Prostate gland (tissue), 2 donors: Measurements from ENCODE around the gene FANCI. TPM values are rescaled to one million over a fixed set of nuclear protein-coding genes. Genes with fewer than 3 reads are reported as not detected.

Experiments used
- DNase-seq: peaks from one replicate; pipeline ENCODE4 v3.0.0-alpha.2; 2019; ENCODE audit warnings: low spot score
- H3K27ac ChIP-seq, 2 donors: fragments of 200-600 bp; sonication (generic); 2 replicates each; pipeline ENCODE4 v1.5.1; 2017 to 2019
- H3K27me3 ChIP-seq: fragments of 200-600 bp; sonication (generic); replicated peaks from 2 replicates; pipeline ENCODE4 v1.5.1; 2019; ENCODE audit not compliant: insufficient read depth
- H3K36me3 ChIP-seq, 2 donors: fragments of 200-600 bp; sonication (generic); 1 replicate in 1 of 2; 2 replicates in 1 of 2; pipeline versions ENCODE4 v1.5.1 to v1.8.1; 2017 to 2019
- H3K4me1 ChIP-seq: fragments of 200-600 bp; sonication (generic); replicated peaks from 2 replicates; pipeline ENCODE4 v1.5.1; 2019
- H3K4me3 ChIP-seq, 2 donors: fragments of 200-600 bp; sonication (generic); 2 replicates each; pipeline ENCODE4 v1.5.1; 2017 to 2019
- H3K9me3 ChIP-seq: fragments of 200-600 bp; sonication (generic); 2 replicates; pipeline ENCODE4 v1.5.1; 2017
- CTCF ChIP-seq, 4 experiments: fragments of 200-600 bp in 2 of 4; fragments of 450-650 bp in 2 of 4; sonication (generic) in 2 of 4; IDR thresholded peaks; 1 replicate in 3 of 4; 2 replicates in 1 of 4; pipeline ENCODE4 v1.5.1; 2016 to 2019; ENCODE audit warnings: antibody characterized with exemption in 4 of 4, mild to moderate bottlenecking in 2 of 4, moderate library complexity in 2 of 4
- POLR2A ChIP-seq: fragments of 450-650 bp; IDR thresholded peaks from one replicate; pipeline ENCODE4 v1.6.1; 2016; ENCODE audit warnings: antibody characterized with exemption, mild to moderate bottlenecking
- POLR2AphosphoS5 ChIP-seq: sonication (generic); formaldehyde crosslinking; IDR thresholded peaks from one replicate; pipeline ENCODE4 v1.6.1; 2017; ENCODE audit warnings: antibody characterized with exemption
- WGBS: methylation state at CpG from one replicate; pipeline ENCODE4 v1.1.5; 2018; 5-methylcytosine and 5-hydroxymethylcytosine counted together
- intact Hi-C: fragments of 100-400 bp; cut with DNase I; formaldehyde crosslinking; loops from one replicate; pipeline ENCODE4 v1.14.2; 2022
- total RNA-seq, 2 donors: library from RNA; depleted of rRNA; stranded (reverse); fragments of >200 nt; gene quantifications; one replicate each; pipeline ENCODE4 v1.1.0, GENCODE V29; 2016

FANCI gene
- total RNA-seq, 2 donors from 2014 or later, result 7.8 to 22.7 TPM

DNA sequence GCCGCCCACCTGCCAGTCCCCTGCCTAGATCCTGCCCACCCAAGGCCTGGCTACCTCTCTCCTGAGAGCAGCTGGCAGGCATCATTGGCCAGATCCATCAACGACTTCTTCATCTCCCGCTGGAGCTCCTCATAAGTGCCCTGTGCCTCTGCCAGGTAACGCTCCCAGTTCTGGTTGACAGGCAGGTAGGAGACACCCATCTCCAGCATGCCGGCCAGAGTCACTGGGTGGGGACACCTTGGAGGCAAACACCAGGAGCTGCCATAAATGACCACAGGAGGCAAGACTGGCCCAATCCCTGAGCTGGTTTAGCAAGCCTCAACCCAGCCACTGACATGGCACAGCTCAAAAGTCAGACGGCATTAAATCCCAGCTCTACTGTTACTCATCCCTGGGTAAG, 83.3 kb downstream of the FANCI start:
- intact Hi-C loops, result loop anchor here (10.0 kb wide), 1 partner anchor 432 kb away; the partner anchor contains the start of gene HAPLN3
- Histone ChIP-seq H3K36me3 (peaks cover 36 to 48% of the 10 kb centered on the region in 2 donors), H3K9me3 (no peaks in the 10 kb centered on the region), H3K4me3 (no peak overlapping the region), H3K4me1 (peaks cover 4% of the 10 kb centered on the region), H3K27ac (no peak overlapping the region), H3K27me3 (no peaks in the 10 kb centered on the region)
- whole genome bisulfite sequencing, result 81% methylated on average over 6 of the region's 6 CpGs
- TF ChIP-seq CTCF (IDR thresholded peaks at IDR 0.05) (no peak), POLR2A (no peak), POLR2AphosphoS5 (no peak)
- DNase-seq, result no peak

GRCh38 chr15:89328398-89329254, 84.8 kb downstream of the FANCI start:
- no peaks in the 10 kb centered on the region for H3K27me3 ChIP-seq
- TF ChIP-seq POLR2AphosphoS5, result no peak
- TF ChIP-seq POLR2A, result no peak
- TF ChIP-seq CTCF (IDR thresholded peaks at IDR 0.05), result no peak
- no peak for DNase-seq
- intact Hi-C loops, result loop anchor here (10.0 kb wide), 1 partner anchor 434 kb away; the partner anchor contains the start of gene HAPLN3
- peaks cover 30 to 37% of the 10 kb centered on the region in 2 donors for H3K36me3 ChIP-seq
- H3K4me1 ChIP-seq, result peaks cover 7% of the 10 kb centered on the region
- no peaks in the 10 kb centered on the region for H3K9me3 ChIP-seq
- 87% methylated on average over 13 of the region's 13 CpGs for WGBS
- H3K4me3 ChIP-seq, result no peak overlapping the region
- H3K27ac ChIP-seq, result no peak overlapping the region

GRCh38 chr15:89329329-89330084, 85.7 kb downstream of the FANCI start:
- 76% methylated on average over 8 of the region's 8 CpGs for WGBS
- Histone ChIP-seq H3K27me3 (no peaks in the 10 kb centered on the region), H3K4me1 (peaks cover 10% of the 10 kb centered on the region), H3K36me3 (peaks cover 25 to 31% of the 10 kb centered on the region in 2 donors), H3K9me3 (no peaks in the 10 kb centered on the region), H3K4me3 (no peak overlapping the region), H3K27ac (no peak overlapping the region)
- TF ChIP-seq POLR2AphosphoS5 (no peak), CTCF (IDR thresholded peaks at IDR 0.05) (no peak)
- DNase-seq, result no peak
- intact Hi-C loops, result loop anchor here (10.0 kb wide), 2 partner anchors 85 to 435 kb away; partner anchors contain the start of genes FANCI and HAPLN3

DNA sequence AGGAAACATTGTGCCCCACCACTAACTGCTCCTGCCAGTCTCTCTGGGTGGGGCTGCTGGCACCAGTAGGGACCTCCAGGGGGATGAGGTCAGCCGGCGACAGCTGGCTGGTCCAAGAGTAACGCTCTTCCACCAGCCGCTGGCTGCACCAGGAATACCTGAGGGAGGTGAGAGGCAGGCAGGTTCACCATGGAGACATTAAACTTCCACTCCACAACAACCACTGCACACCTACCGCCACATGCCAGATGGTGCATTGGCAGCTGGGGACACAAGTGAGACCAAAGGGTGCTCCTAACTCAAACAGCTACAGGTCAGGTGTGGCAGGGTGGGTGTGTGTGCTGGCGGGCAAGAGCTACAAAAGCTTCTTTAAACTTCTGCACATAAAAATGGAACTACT, 86.3 kb downstream of the FANCI start:
- DNase-seq, result no peak

More for the DNA sequence above, 86.3 kb downstream of the FANCI start:
- no peaks in the 10 kb centered on the region for H3K27me3 ChIP-seq
- no peak for TF ChIP-seq POLR2AphosphoS5
- TF ChIP-seq POLR2A, result no peak
- no peak for TF ChIP-seq CTCF (IDR thresholded peaks at IDR 0.05)
- WGBS, result 83% methylated on average over 6 of the region's 6 CpGs
- H3K4me1 ChIP-seq, result peaks cover 10% of the 10 kb centered on the region
- intact Hi-C loops, result loop anchor here (10.0 kb wide), 1 partner anchor 85 kb away; the partner anchor contains the start of gene FANCI
- H3K9me3 ChIP-seq, result no peaks in the 10 kb centered on the region
- H3K27ac ChIP-seq, result no peak overlapping the region
- no peak overlapping the region for H3K4me3 ChIP-seq
- peaks cover 24 to 31% of the 10 kb centered on the region in 2 donors for H3K36me3 ChIP-seq
